GM23248 (cell line): ENCODE measurements around the gene C19orf12.

Experiments used
- EZH2 ChIP-seq: fragments of 200-600 bp; sonication (generic); IDR thresholded peaks from 2 replicates; pipeline ENCODE4 v1.6.1; 2018; ENCODE audit warnings: antibody characterized with exemption, mild to moderate bottlenecking; ENCODE audit not compliant: insufficient read depth, poor library complexity, severe bottlenecking
- EZH2phosphoT487 ChIP-seq: fragments of 200-600 bp; sonication (generic); IDR thresholded peaks from 2 replicates; pipeline ENCODE4 v1.6.1; 2018; ENCODE audit warnings: antibody characterized with exemption, moderate library complexity, mild to moderate bottlenecking, low read depth; ENCODE audit not compliant: insufficient read depth

DNA sequence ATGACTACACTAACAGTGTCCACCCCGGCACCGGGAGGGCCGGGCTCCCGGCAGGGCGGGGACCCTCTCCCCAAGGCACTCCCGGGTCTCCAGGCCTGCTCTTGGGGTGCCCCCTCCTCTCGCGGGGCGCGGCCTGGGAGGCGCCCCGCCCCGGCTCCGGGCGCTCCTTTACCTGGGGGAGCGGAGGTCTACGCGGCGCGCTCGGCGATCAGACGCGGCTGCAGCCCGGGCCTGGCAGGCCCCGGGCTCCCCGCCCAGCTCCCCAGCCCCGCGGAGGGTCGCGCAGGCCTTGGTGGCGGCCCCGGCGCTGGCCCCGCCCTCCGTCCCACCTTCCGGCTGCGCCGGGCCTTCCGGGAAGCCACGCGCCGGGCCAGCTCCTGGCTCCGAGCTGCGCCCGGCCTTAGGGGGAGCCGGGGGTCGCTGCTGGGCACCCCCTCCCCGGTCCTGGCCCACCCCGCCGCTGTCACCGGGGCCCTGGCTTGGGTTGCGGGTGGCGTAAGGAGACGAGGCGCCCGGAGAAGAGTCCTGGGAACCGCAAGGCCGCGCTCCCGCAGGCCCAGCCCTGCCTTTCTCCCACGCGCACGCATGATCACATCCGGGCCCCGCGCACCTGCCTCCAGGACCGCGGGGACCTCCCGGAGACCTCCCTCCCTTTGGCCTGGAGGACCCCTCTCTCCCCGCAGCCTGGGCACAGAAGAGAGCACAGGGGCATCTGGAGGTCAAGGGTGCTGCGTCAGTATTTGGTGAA is at the start of gene C19orf12:
- TF ChIP-seq EZH2 (no peak), EZH2phosphoT487 (no peak)
